Omental fat pad (tissue), 4 donors: Measurements from ENCODE around the gene HOXA7. TPM values are rescaled to one million over a fixed set of nuclear protein-coding genes. Genes with fewer than 3 reads are reported as not detected.

ENCODE experiments used
- ATAC-seq: fragments of 150-250 bp; one replicate; pipeline ENCODE4 v1.9.1; 2016; ENCODE audit warnings: mild to moderate bottlenecking, moderate library complexity; ENCODE audit not compliant: low FRiP score
- DNase-seq: peaks from one replicate; pipeline ENCODE4 v3.0.0-alpha.2; 2019; ENCODE audit warnings: low spot score
- small RNA-seq: library from RNA; depleted of rRNA; stranded (forward); fragments of <200 nt; gene quantifications from one replicate; pipeline ENCODE3, GENCODE V24; 2016
- total RNA-seq, 4 donors: library from RNA; depleted of rRNA; stranded (reverse); fragments of >200 nt; gene quantifications; one replicate each; pipeline ENCODE4 v1.1.0, GENCODE V29; 2016
- TF ChIP-seq, protein P1 (sequence below), 3 donors: fragments of 450-650 bp; IDR thresholded peaks; one replicate each; pipeline ENCODE4 v1.5.1; 2016 to 2017; ENCODE audit warnings: antibody characterized with exemption in 3 of 3, mild to moderate bottlenecking in 3 of 3, moderate library complexity in 2 of 3

Gene HOXA7
- total RNA-seq, 4 donors from 2014 or later, result 4.6 to 6.1 (median 5.3) TPM

DNA sequence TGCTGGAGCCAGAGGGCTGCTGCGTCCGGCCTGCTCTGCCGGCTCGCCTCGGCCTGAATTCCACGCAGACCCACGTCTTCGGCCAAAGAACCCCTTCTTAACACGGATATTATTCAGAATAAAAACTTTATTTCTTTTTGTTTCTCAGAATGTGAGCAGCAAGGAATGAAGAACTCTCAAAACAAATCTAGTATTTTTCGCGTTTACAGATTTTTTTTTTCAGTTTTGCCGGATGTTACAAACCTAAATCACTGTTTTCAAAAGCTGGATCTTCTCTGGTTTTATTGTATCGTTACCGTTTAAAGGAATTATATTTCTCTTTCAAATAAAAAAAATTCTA is 49.6 kb downstream of the HOXA7 start:
- no peak for ATAC-seq
- TF ChIP-seq, protein P1, sequence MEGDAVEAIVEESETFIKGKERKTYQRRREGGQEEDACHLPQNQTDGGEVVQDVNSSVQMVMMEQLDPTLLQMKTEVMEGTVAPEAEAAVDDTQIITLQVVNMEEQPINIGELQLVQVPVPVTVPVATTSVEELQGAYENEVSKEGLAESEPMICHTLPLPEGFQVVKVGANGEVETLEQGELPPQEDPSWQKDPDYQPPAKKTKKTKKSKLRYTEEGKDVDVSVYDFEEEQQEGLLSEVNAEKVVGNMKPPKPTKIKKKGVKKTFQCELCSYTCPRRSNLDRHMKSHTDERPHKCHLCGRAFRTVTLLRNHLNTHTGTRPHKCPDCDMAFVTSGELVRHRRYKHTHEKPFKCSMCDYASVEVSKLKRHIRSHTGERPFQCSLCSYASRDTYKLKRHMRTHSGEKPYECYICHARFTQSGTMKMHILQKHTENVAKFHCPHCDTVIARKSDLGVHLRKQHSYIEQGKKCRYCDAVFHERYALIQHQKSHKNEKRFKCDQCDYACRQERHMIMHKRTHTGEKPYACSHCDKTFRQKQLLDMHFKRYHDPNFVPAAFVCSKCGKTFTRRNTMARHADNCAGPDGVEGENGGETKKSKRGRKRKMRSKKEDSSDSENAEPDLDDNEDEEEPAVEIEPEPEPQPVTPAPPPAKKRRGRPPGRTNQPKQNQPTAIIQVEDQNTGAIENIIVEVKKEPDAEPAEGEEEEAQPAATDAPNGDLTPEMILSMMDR (IDR thresholded peaks at IDR 0.05), result no peak

DNA sequence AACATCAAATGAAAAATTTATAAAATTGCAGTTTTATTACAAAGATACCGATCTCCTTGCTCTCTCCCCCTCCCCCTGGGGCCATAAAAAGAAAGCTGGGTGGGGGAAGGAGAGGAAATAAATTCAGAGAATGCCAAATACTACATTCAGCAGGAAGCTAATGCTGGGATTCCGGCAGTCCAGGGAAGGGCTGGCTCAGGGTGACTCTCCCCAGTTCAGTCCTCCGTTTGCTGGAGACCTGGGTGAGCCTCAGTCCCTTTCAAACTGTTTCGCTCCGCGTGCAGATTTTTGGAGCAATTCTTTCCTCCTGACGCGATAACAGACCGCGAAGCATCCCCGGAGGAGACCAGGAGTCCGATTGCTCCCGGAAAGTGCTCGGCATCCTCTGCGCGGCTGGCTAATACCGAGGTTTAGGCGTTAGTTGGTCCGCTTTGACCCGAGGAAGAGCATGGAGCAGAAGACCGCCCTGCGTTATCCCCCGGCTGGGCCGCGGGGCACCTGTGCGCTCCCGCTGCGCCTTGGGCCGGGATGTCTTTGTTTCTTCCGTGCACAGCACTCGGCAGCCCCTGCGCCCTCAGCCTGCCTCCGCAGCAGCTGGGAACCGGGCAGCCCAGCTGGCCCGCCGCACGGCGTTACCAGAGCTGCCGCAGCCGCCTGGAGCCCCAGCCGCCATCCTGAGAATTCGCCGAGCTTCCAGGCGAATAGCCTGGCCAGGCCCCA is 50.1 kb downstream of the HOXA7 start:
- ATAC-seq (no peak), DNase-seq (no peak)
- TF ChIP-seq, protein P1 (IDR thresholded peaks at IDR 0.05), result no peak

More for the DNA sequence above, 49.6 kb downstream of the HOXA7 start:
- no peak for DNase-seq

DNA sequence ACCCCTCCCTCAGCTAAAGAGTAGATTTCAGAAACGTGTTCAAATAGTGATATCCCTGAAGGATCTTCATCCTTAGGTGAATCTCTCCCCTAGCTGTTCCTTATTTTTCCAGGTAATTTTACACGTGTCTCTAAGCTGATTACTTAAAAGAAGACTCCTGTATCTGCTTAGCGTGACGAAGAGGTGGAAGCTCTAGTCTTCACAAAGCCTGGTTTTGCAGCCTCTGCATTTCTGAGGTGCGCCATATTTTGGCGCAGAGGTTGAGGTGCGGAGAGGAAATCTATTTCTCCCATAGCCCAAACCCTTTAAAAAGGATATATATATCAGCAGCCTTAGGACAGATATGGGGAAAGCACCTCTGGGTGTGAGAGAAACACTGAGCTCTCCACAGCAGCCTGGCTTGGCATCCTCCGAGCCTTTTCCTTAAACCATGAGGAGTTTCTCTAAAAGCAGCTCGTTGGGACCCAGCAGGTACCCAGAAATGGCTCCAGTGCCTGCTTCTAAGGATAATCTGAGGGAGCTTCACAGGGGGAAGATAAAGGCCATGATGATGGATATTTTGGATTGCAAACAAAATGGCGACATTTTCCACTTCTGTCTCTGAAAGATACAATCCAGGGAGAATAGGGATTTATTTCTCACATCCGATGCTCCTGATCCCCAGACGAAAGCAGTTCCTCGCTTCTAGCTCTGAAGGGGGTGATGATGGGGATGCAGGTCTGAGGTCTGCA is 51.0 kb downstream of the HOXA7 start:
- ATAC-seq (no peak), DNase-seq (no peak)
- TF ChIP-seq, protein P1 (IDR thresholded peaks at IDR 0.05), result no peak

DNA sequence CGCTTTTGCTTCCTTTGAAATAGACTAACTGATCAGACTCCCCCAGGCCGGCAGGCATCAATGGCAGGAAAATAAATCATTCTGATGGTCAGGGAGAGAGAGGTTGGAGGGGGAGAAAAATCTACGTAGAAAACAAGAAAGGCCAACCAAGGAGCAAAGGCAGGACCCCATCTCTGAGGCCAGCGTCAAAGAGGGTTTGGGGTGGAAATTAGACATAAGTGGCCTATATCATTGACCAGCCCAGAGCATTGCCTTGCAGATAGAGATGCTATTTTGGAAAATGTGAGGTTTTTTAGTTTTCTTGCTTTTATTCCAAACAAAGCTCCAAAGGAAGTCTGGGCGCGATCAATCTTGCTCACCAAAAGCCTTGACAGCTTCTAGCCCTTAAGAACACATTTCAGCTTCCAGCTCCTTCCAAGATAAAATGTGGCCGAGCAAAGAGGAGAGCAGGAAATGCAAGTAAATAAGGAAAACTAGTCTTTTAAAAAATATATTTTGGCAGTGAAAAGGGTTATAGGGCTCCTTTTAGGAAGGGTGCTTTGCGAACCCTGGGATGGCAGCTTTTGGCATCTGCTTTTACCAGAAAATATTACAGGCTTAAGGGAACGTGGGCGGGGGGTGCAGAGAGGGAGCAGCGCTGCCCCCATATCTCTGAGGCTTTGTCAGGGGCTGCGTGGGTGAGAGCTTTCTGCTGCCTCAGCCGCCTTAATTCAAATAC is 52.0 kb downstream of the HOXA7 start:
- no peak for DNase-seq
- TF ChIP-seq, protein P1 (IDR thresholded peaks at IDR 0.05), result no peak
- no peak for ATAC-seq

Small RNAs within 50 kb of the gene (small RNA-seq; reads per million reads assigned to genes)
- gene AC004080.5 (not detected), gene RF02140 (not detected), gene RF02141 (not detected)

Other genes starting within 250 kb of the HOXA7 start
- gene HOXA1, start 60.7 kb downstream of the HOXA7 start, total RNA-seq, result under 1 TPM; 0.56 to 0.84 (median 0.77) TPM
- 1 to 10 TPM; 1.1 to 3.5 (median 1.5) TPM for gene HOXA2, start 54.0 kb downstream of the HOXA7 start, total RNA-seq
- gene HOXA4, start 25.9 kb downstream of the HOXA7 start, total RNA-seq, result 1 to 10 TPM; 1.6 to 5.7 (median 3.1) TPM
- 10 to 100 TPM; 10.4 to 39.4 (median 26.5) TPM for gene HOXA5, start 13.0 kb downstream of the HOXA7 start, total RNA-seq
- 10 to 100 TPM in 1 of 4 donors, 1 to 10 TPM in 3; 1.1 to 13.1 (median 6.4) TPM for gene HOXA6, start 8.9 kb downstream of the HOXA7 start, total RNA-seq
- gene HOXA3, start 4.1 kb downstream of the HOXA7 start, total RNA-seq, result 10 to 100 TPM in 1 of 4 donors, 1 to 10 TPM in 3; 1.8 to 11.0 (median 4.3) TPM
- 1 to 10 TPM in 2 of 4 donors, under 1 TPM in 1, not detected in 1; 0.19 to 2.4 (median 1.0) TPM for gene HOXA9, start 8.9 kb upstream of the HOXA7 start, total RNA-seq
- 1 to 10 TPM in 2 of 4 donors, under 1 TPM in 2; 0.56 to 1.9 (median 1.2) TPM for gene HOXA10, start 17.6 kb upstream of the HOXA7 start, total RNA-seq
- not detected for gene HOXA11, start 28.6 kb upstream of the HOXA7 start, total RNA-seq
- gene HOXA13, start 43.4 kb upstream of the HOXA7 start, total RNA-seq, result not detected
- gene EVX1, start 86.1 kb upstream of the HOXA7 start, total RNA-seq, result not detected